ENCODE results near the gene OSBPL3.
"Not testable (repeated sequence)": the region's sequence is repeated elsewhere in the genome, so short reads cannot be mapped to it uniquely, and the experiment has no call there.

OSBPL3 gene

GRCh38 chr7:24824896-24825295, 155.1 kb downstream of the OSBPL3 start:
- no peak for FAIRE-seq

- FAIRE-seq, result no peak
Measured at GRCh38 chr7:24824400-24824799, 155.6 kb downstream of the OSBPL3 start.

- FAIRE-seq, result no peak
Measured at GRCh38 chr7:24821754-24822054, 158.3 kb downstream of the OSBPL3 start.

GRCh38 chr7:24821045-24821753, 158.8 kb downstream of the OSBPL3 start:
- FAIRE-seq, result no peak

GRCh38 chr7:24820730-24821044, 159.3 kb downstream of the OSBPL3 start:
- FAIRE-seq, result no peak

GRCh38 chr7:24819916-24820689, 159.9 kb downstream of the OSBPL3 start:
- FAIRE-seq, result no peak

GRCh38 chr7:24817339-24817738, 162.6 kb downstream of the OSBPL3 start:
- no peak for FAIRE-seq

GRCh38 chr7:24816868-24817267, 163.1 kb downstream of the OSBPL3 start:
- FAIRE-seq, result no peak

GRCh38 chr7:24812305-24812945, 167.6 kb downstream of the OSBPL3 start:
- FAIRE-seq, result no peak

GRCh38 chr7:24808518-24808917, 171.5 kb downstream of the OSBPL3 start:
- FAIRE-seq, result no peak

GRCh38 chr7:24802300-24802699, 177.7 kb downstream of the OSBPL3 start:
- no peak for FAIRE-seq

GRCh38 chr7:24801883-24802282, 178.1 kb downstream of the OSBPL3 start:
- no peak for FAIRE-seq

- FAIRE-seq, result no peak
Measured at GRCh38 chr7:24800667-24801066, 179.3 kb downstream of the OSBPL3 start.

- FAIRE-seq, result no peak
Measured at GRCh38 chr7:24800073-24800472, 179.9 kb downstream of the OSBPL3 start.

- FAIRE-seq, result no peak
Measured at GRCh38 chr7:24799506-24799905, 180.5 kb downstream of the OSBPL3 start.

GRCh38 chr7:24798261-24798660, 181.7 kb downstream of the OSBPL3 start:
- FAIRE-seq, result no peak

- FAIRE-seq, result no peak
Measured at GRCh38 chr7:24797270-24797669, 182.7 kb downstream of the OSBPL3 start.

GRCh38 chr7:24795407-24795767, 184.6 kb downstream of the OSBPL3 start:
- FAIRE-seq, result no peak

- FAIRE-seq, result not testable (repeated sequence)
Measured at GRCh38 chr7:24794751-24795406, 185.1 kb downstream of the OSBPL3 start.

- FAIRE-seq, result no peak
Measured at GRCh38 chr7:24793982-24794648, 185.9 kb downstream of the OSBPL3 start.

GRCh38 chr7:24788961-24789576, 190.9 kb downstream of the OSBPL3 start:
- no peak for FAIRE-seq

GRCh38 chr7:24788075-24788474, 191.9 kb downstream of the OSBPL3 start:
- no peak for FAIRE-seq

GRCh38 chr7:24786941-24787340, 193.0 kb downstream of the OSBPL3 start:
- no peak for FAIRE-seq
